ENCODE measurements around the gene CTIF. TPM values are rescaled to one million over a fixed set of nuclear protein-coding genes. Genes with fewer than 3 reads are reported as not detected.

CTIF gene
- total RNA-seq, 4 donors from 2014 or later, result 72.2 to 137 (median 86.5) TPM

DNA sequence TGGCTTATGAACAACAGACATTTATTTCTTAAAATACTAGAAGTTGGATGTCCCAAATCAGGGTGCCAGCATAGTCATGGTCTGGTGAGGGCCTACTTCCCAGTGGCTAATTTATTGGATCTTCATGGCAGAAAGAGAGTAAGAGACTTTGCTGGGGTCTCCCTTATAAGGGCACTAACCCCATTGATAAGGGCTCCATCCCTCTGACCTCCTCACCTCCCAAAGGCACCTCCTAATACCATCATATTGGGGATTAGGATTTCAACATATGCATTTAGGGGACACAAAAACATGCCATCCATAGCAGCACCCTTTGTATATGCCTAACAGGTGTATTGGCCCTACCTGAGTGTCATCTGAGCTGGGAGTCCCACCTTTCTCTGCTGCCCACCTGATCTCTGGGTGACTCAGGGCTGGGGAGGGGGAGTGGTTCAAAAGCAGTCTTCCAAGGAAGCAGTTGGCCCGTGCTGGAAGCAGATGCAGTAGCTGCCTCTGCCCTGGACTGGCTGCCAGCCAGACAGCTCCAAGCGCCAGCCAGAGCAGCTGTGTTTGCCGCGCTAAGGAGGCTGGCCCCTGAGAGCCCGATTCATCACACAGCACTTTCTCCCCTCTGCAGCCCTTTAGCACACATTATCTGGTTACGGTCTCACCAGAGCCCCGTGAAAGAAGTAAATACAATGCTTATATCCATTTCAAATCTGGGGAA lies 327.4 kb downstream of the CTIF start:
- peaks cover 0 to 16% (median 0%) of the 10 kb centered on the region in 4 donors for H3K9me3 ChIP-seq
- TF ChIP-seq POLR2A (IDR thresholded peaks at IDR 0.05), result no peak
- TF ChIP-seq EP300 (IDR thresholded peaks at IDR 0.05), result no peak
- TF ChIP-seq, protein P1, sequence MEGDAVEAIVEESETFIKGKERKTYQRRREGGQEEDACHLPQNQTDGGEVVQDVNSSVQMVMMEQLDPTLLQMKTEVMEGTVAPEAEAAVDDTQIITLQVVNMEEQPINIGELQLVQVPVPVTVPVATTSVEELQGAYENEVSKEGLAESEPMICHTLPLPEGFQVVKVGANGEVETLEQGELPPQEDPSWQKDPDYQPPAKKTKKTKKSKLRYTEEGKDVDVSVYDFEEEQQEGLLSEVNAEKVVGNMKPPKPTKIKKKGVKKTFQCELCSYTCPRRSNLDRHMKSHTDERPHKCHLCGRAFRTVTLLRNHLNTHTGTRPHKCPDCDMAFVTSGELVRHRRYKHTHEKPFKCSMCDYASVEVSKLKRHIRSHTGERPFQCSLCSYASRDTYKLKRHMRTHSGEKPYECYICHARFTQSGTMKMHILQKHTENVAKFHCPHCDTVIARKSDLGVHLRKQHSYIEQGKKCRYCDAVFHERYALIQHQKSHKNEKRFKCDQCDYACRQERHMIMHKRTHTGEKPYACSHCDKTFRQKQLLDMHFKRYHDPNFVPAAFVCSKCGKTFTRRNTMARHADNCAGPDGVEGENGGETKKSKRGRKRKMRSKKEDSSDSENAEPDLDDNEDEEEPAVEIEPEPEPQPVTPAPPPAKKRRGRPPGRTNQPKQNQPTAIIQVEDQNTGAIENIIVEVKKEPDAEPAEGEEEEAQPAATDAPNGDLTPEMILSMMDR (IDR thresholded peaks at IDR 0.05), result no peak
- peaks cover 0 to 12% (median 0%) of the 10 kb centered on the region in 3 donors for H3K36me3 ChIP-seq
- 64 to 67% methylated on average over 6 to 7 of the region's 7 CpGs for WGBS, 2 donors
- no peaks in the 10 kb centered on the region for H3K4me1 ChIP-seq
- no peak overlapping the region for H3K4me3 ChIP-seq
- H3K27me3 ChIP-seq, result no peaks in the 10 kb centered on the region
- DNase-seq (ENCODE audit: low spot score in 2 of 2), result no peak
- H3K27ac ChIP-seq, result no peak overlapping the region

DNA sequence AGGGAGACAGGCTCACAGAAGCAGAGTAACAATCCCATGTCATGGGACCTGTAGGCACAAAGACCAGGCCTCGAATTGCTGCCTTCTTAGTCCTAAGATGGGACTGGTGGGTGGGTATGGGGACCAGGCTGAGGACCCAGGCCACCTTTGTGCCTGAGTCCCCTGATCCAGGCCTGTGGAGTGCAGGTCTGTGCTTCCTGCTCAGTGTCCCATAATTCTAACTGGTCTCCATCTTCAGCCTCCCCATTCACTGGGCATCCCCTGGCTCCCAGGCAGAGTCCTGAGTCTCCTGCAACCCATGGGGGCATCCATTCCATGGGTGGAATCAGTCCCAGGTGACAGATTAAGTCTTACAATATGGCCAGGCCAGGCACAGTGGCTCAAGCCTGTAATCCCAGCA lies 328.0 kb downstream of the CTIF start:
- Histone ChIP-seq H3K4me3 (no peak overlapping the region), H3K4me1 (no peaks in the 10 kb centered on the region), H3K27me3 (no peaks in the 10 kb centered on the region), H3K27ac (no peak overlapping the region), H3K36me3 (peaks cover 0 to 12% (median 0%) of the 10 kb centered on the region in 3 donors), H3K9me3 (peaks cover 0 to 16% (median 0%) of the 10 kb centered on the region in 4 donors)
- DNase-seq (ENCODE audit: low spot score in 2 of 2), result no peak
- TF ChIP-seq POLR2A (IDR thresholded peaks at IDR 0.05) (no peak), EP300 (IDR thresholded peaks at IDR 0.05) (no peak)
- TF ChIP-seq, protein P1 (IDR thresholded peaks at IDR 0.05), result no peak
- 80 to 100% methylated on average over 1 of the region's 1 CpG for WGBS, 2 donors

DNA sequence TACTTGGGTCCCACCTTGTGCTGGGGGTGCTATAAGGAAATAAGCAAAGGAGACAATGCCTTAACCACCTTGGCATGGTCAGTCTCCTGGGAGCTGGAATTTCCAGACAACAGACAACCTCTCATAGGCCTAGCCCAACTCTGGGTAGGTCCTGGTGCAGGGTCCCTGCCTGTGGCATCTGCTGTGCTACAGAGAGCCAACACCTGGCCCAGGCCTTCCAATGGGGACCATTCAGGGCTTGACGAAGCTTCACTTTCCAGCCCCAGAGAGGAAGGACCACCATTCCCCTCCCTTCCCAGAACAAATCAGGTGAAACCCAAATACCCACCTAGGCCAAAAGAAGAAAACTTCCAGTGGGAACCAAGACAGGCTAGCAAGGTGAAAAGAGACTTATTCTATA lies 329.1 kb downstream of the CTIF start:
- peaks cover 0 to 3% (median 0%) of the 10 kb centered on the region in 3 donors for H3K36me3 ChIP-seq
- H3K27me3 ChIP-seq, result no peaks in the 10 kb centered on the region
- H3K4me1 ChIP-seq, result peaks cover 0 to 6% (median 1%) of the 10 kb centered on the region in 4 donors
- no peak for TF ChIP-seq POLR2A (IDR thresholded peaks at IDR 0.05)
- TF ChIP-seq, protein P1 (IDR thresholded peaks at IDR 0.05), result no peak
- peaks cover 0 to 16% (median 0%) of the 10 kb centered on the region in 4 donors for H3K9me3 ChIP-seq
- H3K27ac ChIP-seq, result no peak overlapping the region
- H3K4me3 ChIP-seq, result no peak overlapping the region
- WGBS, 2 donors, result 100% methylated on average over 1 of the region's 1 CpG
- DNase-seq (ENCODE audit: low spot score in 2 of 2), result no peak

DNA sequence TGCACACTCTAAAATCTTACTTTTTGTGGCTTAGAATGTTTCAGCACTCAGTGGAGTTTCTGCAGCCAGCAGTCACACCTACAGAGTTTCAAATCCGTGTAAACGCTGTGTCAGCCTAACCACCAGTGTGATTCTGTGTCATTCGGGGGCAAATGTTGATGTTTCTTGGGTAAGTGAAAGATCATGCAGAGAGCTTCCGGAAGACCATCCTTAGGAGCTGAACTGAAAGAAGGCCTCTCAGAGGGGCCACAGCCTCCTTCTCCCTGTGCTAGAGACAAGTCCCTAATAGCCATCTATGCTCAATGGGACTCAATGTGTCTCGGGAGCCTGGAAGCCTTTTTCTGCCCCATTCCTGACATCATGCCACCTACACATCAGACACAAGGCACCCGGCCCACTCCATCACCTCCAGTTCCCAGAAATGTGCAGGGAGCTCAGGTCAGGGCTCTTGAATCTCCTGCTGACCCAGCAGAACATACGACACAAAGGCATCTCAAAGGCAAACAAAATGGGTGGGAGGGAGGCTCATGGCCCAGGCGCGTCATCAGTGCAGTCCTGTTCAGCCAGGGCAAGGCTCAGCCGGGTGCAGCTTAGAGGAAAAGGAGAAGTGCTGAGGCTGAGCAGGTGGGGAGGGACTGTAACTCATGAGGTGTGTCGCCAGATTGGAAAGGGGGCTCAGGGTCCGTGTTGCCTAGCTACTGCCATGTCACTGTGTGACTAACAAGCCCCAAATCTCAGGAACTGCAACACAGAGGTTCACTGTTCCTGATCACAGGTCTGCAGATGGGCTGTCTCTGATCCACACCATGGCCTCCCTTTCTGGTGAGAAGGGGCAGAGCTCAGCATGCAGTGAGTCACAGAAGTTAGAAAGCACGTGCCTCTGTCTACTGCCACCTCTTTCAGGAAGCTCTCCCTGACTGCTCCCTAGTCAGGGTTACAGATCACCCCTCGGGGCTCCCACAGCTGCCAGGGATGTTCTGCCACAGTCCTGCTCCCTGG lies 329.9 kb downstream of the CTIF start:
- Histone ChIP-seq H3K4me1 (peaks cover 0 to 12% (median 5%) of the 10 kb centered on the region in 4 donors), H3K9me3 (peaks cover 0 to 16% (median 0%) of the 10 kb centered on the region in 4 donors), H3K27me3 (no peaks in the 10 kb centered on the region), H3K27ac (no peak overlapping the region), H3K36me3 (no peaks in the 10 kb centered on the region), H3K4me3 (no peak overlapping the region)
- 57 to 61% methylated on average over 14 of the region's 14 CpGs for WGBS, 2 donors
- no peak for DNase-seq (ENCODE audit: low spot score in 2 of 2)
- TF ChIP-seq, protein P1 (IDR thresholded peaks at IDR 0.05), result no peak
- TF ChIP-seq EP300 (IDR thresholded peaks at IDR 0.05), result no peak
- no peak for TF ChIP-seq POLR2A (IDR thresholded peaks at IDR 0.05)
